IPS-NIHi11 (cell line): ENCODE measurements around the gene MVB12B.

Experiments
- DNase-seq: peaks from one replicate; pipeline ENCODE4 v3.0.0; 2012; ENCODE audit warnings: mixed read lengths, low spot score

MVB12B gene

GRCh38 chr9:126331964-126332748 is 5.5 kb downstream of the MVB12B start:
- no peak for DNase-seq

GRCh38 chr9:126334721-126335621 is 8.3 kb downstream of the MVB12B start:
- DNase-seq = no peak

GRCh38 chr9:126335837-126336735 is 9.5 kb downstream of the MVB12B start:
- no peak for DNase-seq

GRCh38 chr9:126336736-126337325 is 10.2 kb downstream of the MVB12B start:
- no peak for DNase-seq

GRCh38 chr9:126337729-126338372 is 11.2 kb downstream of the MVB12B start:
- DNase-seq = no peak

- no peak for DNase-seq
These were observed 12.3 kb downstream of the MVB12B start for GRCh38 chr9:126338945-126339344.

- no peak for DNase-seq
These were observed 14.8 kb downstream of the MVB12B start for GRCh38 chr9:126341426-126341825.

GRCh38 chr9:126341902-126342301 is 15.3 kb downstream of the MVB12B start:
- no peak for DNase-seq

GRCh38 chr9:126342621-126343031 is 16.0 kb downstream of the MVB12B start:
- DNase-seq = no peak

GRCh38 chr9:126343271-126343700 is 16.7 kb downstream of the MVB12B start:
- no peak for DNase-seq

- DNase-seq = no peak
These were observed 19.4 kb downstream of the MVB12B start for GRCh38 chr9:126346031-126346430.

- no peak for DNase-seq
These were observed 20.5 kb downstream of the MVB12B start for GRCh38 chr9:126347093-126347492.

GRCh38 chr9:126347911-126348760 is 21.5 kb downstream of the MVB12B start:
- DNase-seq = peak; percentile 31

GRCh38 chr9:126348911-126349550 is 22.4 kb downstream of the MVB12B start:
- DNase-seq = no peak

- no peak for DNase-seq
These were observed 28.5 kb downstream of the MVB12B start for GRCh38 chr9:126354887-126355770.

- DNase-seq = no peak
These were observed 30.4 kb downstream of the MVB12B start for GRCh38 chr9:126357074-126357473.

GRCh38 chr9:126360073-126360472 is 33.4 kb downstream of the MVB12B start:
- DNase-seq = no peak

- DNase-seq = no peak
These were observed 35.2 kb downstream of the MVB12B start for GRCh38 chr9:126361810-126362238.
